Calu3 (cell line): ENCODE results near the gene PNMT. TPM values are rescaled to one million over a fixed set of nuclear protein-coding genes. Genes with fewer than 3 reads are reported as not detected.

Experiments
- BruUV-seq: library from RNA; stranded (reverse); fragments of 400-500 nt; replicated peaks from 2 replicates; lab custom pipeline; 2021; lab: Mats Ljungman, UMichigan
- CTCF ChIA-PET: fragments of 300-600 bp; sonication (Branson Sonifier 250); formaldehyde crosslinking; loops from one replicate; lab custom pipeline; 2022; ENCODE audit warnings: antibody characterized with exemption; lab: Charles Lee
- DNase-seq: peaks from one replicate; pipeline ENCODE4 v3.0.0; 2022
- H3K27ac Mint-ChIP-seq: one replicate; pipeline ENCODE4 v1.8.0; 2022; ENCODE audit warnings: mixed read lengths; ENCODE audit not compliant: unreplicated experiment
- H3K27me3 Mint-ChIP-seq: one replicate; pipeline ENCODE4 v1.8.0; 2022; ENCODE audit warnings: mixed read lengths; ENCODE audit not compliant: unreplicated experiment
- H3K36me3 Mint-ChIP-seq: one replicate; pipeline ENCODE4 v1.8.0; 2022; ENCODE audit warnings: mild to moderate bottlenecking, moderate library complexity, mixed read lengths; ENCODE audit not compliant: insufficient read depth, unreplicated experiment
- H3K4me1 Mint-ChIP-seq: one replicate; pipeline ENCODE4 v1.8.0; 2022; ENCODE audit warnings: mild to moderate bottlenecking, low read depth, mixed read lengths; ENCODE audit not compliant: unreplicated experiment
- H3K4me3 Mint-ChIP-seq: one replicate; pipeline ENCODE4 v1.8.0; 2022; ENCODE audit warnings: mild to moderate bottlenecking, low read depth, moderate library complexity, mixed read lengths; ENCODE audit not compliant: unreplicated experiment
- H3K9me3 Mint-ChIP-seq: one replicate; pipeline ENCODE4 v1.8.0; 2022; ENCODE audit warnings: low read depth, mixed read lengths; ENCODE audit not compliant: unreplicated experiment
- CTCF ChIP-seq: fragments of 200-600 bp; IDR thresholded peaks from one replicate; pipeline ENCODE4 v1.8.0; 2022; ENCODE audit warnings: antibody characterized with exemption; ENCODE audit not compliant: unreplicated experiment
- intact Hi-C: fragments of 100-400 bp; cut with micrococcal nuclease; formaldehyde crosslinking; loops from one replicate; pipeline ENCODE4 v1.10.0; 2022; ENCODE audit not compliant: unreplicated experiment
- total RNA-seq: library from RNA; stranded (reverse); gene quantifications from 2 replicates; pipeline ENCODE4 v1.2.3, GENCODE V29; 2022

Gene PNMT
- total RNA-seq, 1 experiment from 2014 or later = 1.3 TPM

GRCh38 chr17:39663340-39663687 is 4.9 kb upstream of the PNMT start:
- CTCF ChIA-PET = interaction anchor here (0.5 to 161.2 kb wide), 22 partner anchors 43 to 1357 kb away, joined by 3 to 42089 read pairs (median 6); partner anchors contain the start of genes ERBB2, GRB7, GSDMA and GSDMB
- Mint-ChIP-seq H3K27me3 (peaks cover 33% of the 10 kb centered on the region), H3K36me3 (peaks cover 97% of the 10 kb centered on the region), H3K9me3 (no peaks in the 10 kb centered on the region), H3K4me3 (peak overlapping the region; percentile 28), H3K4me1 (peaks cover 54% of the 10 kb centered on the region), H3K27ac (peak overlapping the region; percentile 8)
- no peak for TF ChIP-seq CTCF
- no TSS peak for BruUV-seq
- intact Hi-C loops = loop anchor here (1.0 to 2.0 kb wide), 3 partner anchors 24 to 317 kb away; partner anchors contain the start of genes PSMD3 and STARD3
- DNase-seq = no peak

GRCh38 chr17:39663688-39664580 is 4.3 kb upstream of the PNMT start:
- Mint-ChIP-seq H3K9me3 (no peaks in the 10 kb centered on the region), H3K4me1 (peaks cover 60% of the 10 kb centered on the region), H3K36me3 (peaks cover 96% of the 10 kb centered on the region), H3K4me3 (peak overlapping the region; percentile 28), H3K27me3 (peaks cover 39% of the 10 kb centered on the region), H3K27ac (peak overlapping the region; percentile 8)
- DNase-seq = peak; percentile 100
- no TSS peak for BruUV-seq
- TF ChIP-seq CTCF = no peak
- intact Hi-C loops = loop anchor here (1.0 to 2.0 kb wide), 4 partner anchors 23 to 317 kb away; partner anchors contain the start of genes PSMD3 and STARD3
- CTCF ChIA-PET = interaction anchor here (0.5 to 161.2 kb wide), 24 partner anchors 43 to 1356 kb away, joined by 3 to 42089 read pairs (median 6); partner anchors contain the start of genes ERBB2, GRB7, GSDMA and GSDMB

- Mint-ChIP-seq H3K4me3 (peak within 1 kb of the TSS; percentile 28), H3K36me3 (peaks cover 86% of the 10 kb centered on the region), H3K9me3 (no peaks in the 10 kb centered on the region), H3K27ac (peak within 1 kb of the TSS; percentile 8), H3K27me3 (peaks cover 48% of the 10 kb centered on the region), H3K4me1 (peaks cover 62% of the 10 kb centered on the region)
- peak; percentile 95 for DNase-seq
- intact Hi-C loops = loop anchor here (1.0 kb wide), 1 partner anchor 53 kb away; no protein-coding TSS in a partner anchor
- no TSS peak for BruUV-seq
- no peak for TF ChIP-seq CTCF
- CTCF ChIA-PET = interaction anchor here (0.8 to 161.2 kb wide), 20 partner anchors 44 to 436 kb away, joined by 3 to 42089 read pairs (median 9); partner anchors contain the start of genes ERBB2, GRB7, GSDMA and GSDMB
Measured at GRCh38 chr17:39664581-39665561, 3.4 kb upstream of the PNMT start, which contains the start of gene TCAP. TCAP (plus strand) TSS chr17:39665349; CDS start chr17:39665360, 11 bp downstream.
